BE2C (cell line): ENCODE measurements around the gene VPS13D.

ENCODE experiments used
- DNase-seq: peaks from one replicate; pipeline ENCODE4 v3.0.0-alpha.2; 2020
- H3K27me3 ChIP-seq: fragments of 250-450 bp; sonication (Bioruptor Pico); 2 replicates; pipeline ENCODE4 v1.5.1; 2020; ENCODE audit warnings: mild to moderate bottlenecking
- H3K36me3 ChIP-seq: fragments of 250-450 bp; sonication (Bioruptor Pico); 2 replicates; pipeline ENCODE4 v1.5.1; 2020; ENCODE audit warnings: mild to moderate bottlenecking
- H3K4me1 ChIP-seq: fragments of 250-450 bp; sonication (Bioruptor Pico); 2 replicates; pipeline ENCODE4 v1.5.1; 2020
- H3K4me3 ChIP-seq: 2 replicates; pipeline ENCODE4 v1.5.1; 2011; ENCODE audit warnings: low read depth, low read length
- H3K9me3 ChIP-seq: fragments of 250-450 bp; sonication (Bioruptor Pico); 2 replicates; pipeline ENCODE4 v1.5.1; 2020
- CTCF ChIP-seq: IDR thresholded peaks from 2 replicates; pipeline ENCODE4 v1.5.1; 2012; ENCODE audit warnings: mild to moderate bottlenecking, low read depth, low read length

The VPS13D gene

GRCh38 chr1:12372180-12372579 is 142.3 kb downstream of the VPS13D start:
- Histone ChIP-seq H3K4me3 (no peak overlapping the region), H3K4me1 (no peaks in the 10 kb centered on the region), H3K27me3 (no peaks in the 10 kb centered on the region), H3K36me3 (no peaks in the 10 kb centered on the region), H3K9me3 (no peaks in the 10 kb centered on the region)
- no peak for TF ChIP-seq CTCF
- DNase-seq, result no peak

GRCh38 chr1:12372761-12373160 is 142.9 kb downstream of the VPS13D start:
- no peak for DNase-seq
- Histone ChIP-seq H3K4me3 (no peak overlapping the region), H3K27me3 (no peaks in the 10 kb centered on the region), H3K4me1 (no peaks in the 10 kb centered on the region), H3K36me3 (no peaks in the 10 kb centered on the region), H3K9me3 (no peaks in the 10 kb centered on the region)
- TF ChIP-seq CTCF, result no peak

- no peak overlapping the region for H3K4me3 ChIP-seq
- no peaks in the 10 kb centered on the region for H3K27me3 ChIP-seq
- H3K36me3 ChIP-seq, result no peaks in the 10 kb centered on the region
- H3K9me3 ChIP-seq, result no peaks in the 10 kb centered on the region
- DNase-seq, result no peak
- H3K4me1 ChIP-seq, result no peaks in the 10 kb centered on the region
- TF ChIP-seq CTCF, result no peak
Measured at GRCh38 chr1:12375133-12375829, 145.5 kb downstream of the VPS13D start.

- Histone ChIP-seq H3K4me3 (no peak overlapping the region), H3K36me3 (no peaks in the 10 kb centered on the region), H3K27me3 (no peaks in the 10 kb centered on the region), H3K4me1 (no peaks in the 10 kb centered on the region), H3K9me3 (no peaks in the 10 kb centered on the region)
- no peak for DNase-seq
- no peak for TF ChIP-seq CTCF
Measured at GRCh38 chr1:12376236-12377045, 146.6 kb downstream of the VPS13D start.

GRCh38 chr1:12380326-12381249 is 150.8 kb downstream of the VPS13D start:
- no peaks in the 10 kb centered on the region for H3K9me3 ChIP-seq
- H3K27me3 ChIP-seq, result no peaks in the 10 kb centered on the region
- no peak overlapping the region for H3K4me3 ChIP-seq
- DNase-seq, result no peak
- H3K36me3 ChIP-seq, result no peaks in the 10 kb centered on the region
- H3K4me1 ChIP-seq, result no peaks in the 10 kb centered on the region
- TF ChIP-seq CTCF, result no peak
